Thymus (tissue), 11 donors: Measurements from ENCODE around the gene RIPK3. TPM values are rescaled to one million over a fixed set of nuclear protein-coding genes. Genes with fewer than 3 reads are reported as not detected.

Source experiments
- DNase-seq, 9 donors: peaks; one replicate each; pipeline ENCODE4 v3.0.0-alpha.2; 2013; ENCODE audit warnings: low spot score in 9 of 9, low read depth in 6 of 9, missing footprints in 1 of 9
- H3K27ac ChIP-seq, 2 donors: one replicate each; pipeline ENCODE4 v1.5.1; 2013; ENCODE audit warnings: control low read depth in 1 of 2, low read depth in 1 of 2, low read length in 1 of 2, mild to moderate bottlenecking in 1 of 2, moderate library complexity in 1 of 2
- H3K27me3 ChIP-seq, 2 donors: one replicate each; pipeline ENCODE4 v1.5.1; 2013; ENCODE audit warnings: low read length in 1 of 2; ENCODE audit not compliant: control insufficient read depth in 2 of 2, insufficient read depth in 1 of 2
- H3K36me3 ChIP-seq, 2 donors: one replicate each; pipeline ENCODE4 v1.5.1; 2013; ENCODE audit warnings: low read length in 1 of 2, mild to moderate bottlenecking in 1 of 2, moderate library complexity in 1 of 2; ENCODE audit not compliant: control insufficient read depth in 2 of 2, insufficient read depth in 2 of 2
- H3K4me1 ChIP-seq, 2 donors: one replicate each; pipeline ENCODE4 v1.5.1; 2013; ENCODE audit warnings: low read length in 2 of 2; ENCODE audit not compliant: control insufficient read depth in 2 of 2, insufficient read depth in 2 of 2
- H3K4me3 ChIP-seq, 2 donors: one replicate each; pipeline ENCODE4 v1.5.1; 2013; ENCODE audit warnings: low read length in 2 of 2, control low read depth in 1 of 2, mild to moderate bottlenecking in 1 of 2
- H3K9me3 ChIP-seq, 2 donors: one replicate each; pipeline ENCODE4 v1.5.1; 2013; ENCODE audit warnings: low read length in 1 of 2, mild to moderate bottlenecking in 1 of 2; ENCODE audit not compliant: control insufficient read depth in 2 of 2, insufficient read depth in 1 of 2
- WGBS: extraction: QIAGEN DNeasy Blood & Tissue Kit; methylation state at CpG from one replicate; pipeline ENCODE4 v1.1.7; 2013; 5-methylcytosine and 5-hydroxymethylcytosine counted together
- polyA plus RNA-seq: library from polyadenylated mRNA; stranded (reverse); fragments of 200-250 nt; gene quantifications from one replicate; pipeline ENCODE4 v1.2.3, GENCODE V29; 2013
- total RNA-seq: library from RNA; stranded (reverse); fragments of 120-200 nt; gene quantifications from one replicate; pipeline ENCODE4 v1.2.4, GENCODE V29; 2013
- donor health status: healthy.

RIPK3 gene
- total and polyA plus RNA-seq, 2 donors: 10.9 to 15.2 TPM

DNA sequence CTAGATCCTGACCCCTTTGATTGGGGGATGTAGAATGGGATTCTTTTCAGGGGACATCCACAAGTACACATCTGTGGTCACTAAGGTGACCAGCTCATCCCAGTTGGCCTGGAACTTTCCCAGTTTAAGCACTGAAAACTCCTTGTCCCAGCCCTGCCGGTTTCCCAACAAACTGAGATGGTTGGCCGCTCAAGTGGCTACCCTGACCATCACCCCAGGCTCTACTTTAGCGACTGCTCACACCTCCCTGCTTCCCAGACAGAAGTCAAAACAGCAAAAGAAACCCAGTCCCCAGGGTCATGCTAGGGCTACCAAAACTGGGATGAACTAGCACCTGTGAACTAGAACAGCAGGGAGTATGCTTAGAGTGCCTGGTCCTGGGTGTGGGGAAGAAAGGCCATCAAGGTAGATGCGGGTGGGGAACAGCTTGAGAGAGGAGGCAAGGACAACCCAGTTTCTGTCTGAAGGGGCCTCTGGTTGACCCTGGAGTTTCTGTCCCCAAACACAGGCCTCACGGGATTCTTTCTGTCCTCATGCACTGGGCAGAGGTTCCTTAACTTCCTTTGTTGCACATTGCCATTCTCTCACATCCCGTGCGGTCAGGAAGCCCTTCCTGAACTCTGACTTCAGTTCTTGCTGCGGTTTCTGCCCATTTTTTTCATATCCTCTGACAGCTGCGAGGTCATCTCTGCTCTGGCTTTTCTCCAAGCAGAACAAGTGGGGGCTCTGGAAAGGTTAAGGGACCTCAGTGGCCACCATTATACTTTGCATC, 26.9 kb downstream of the RIPK3 start:
- H3K27me3 ChIP-seq: peaks cover 0 to 5% of the 10 kb centered on the region in 2 donors
- no peaks in the 10 kb centered on the region for H3K9me3 ChIP-seq
- peaks cover 9 to 59% of the 10 kb centered on the region in 2 donors for H3K4me1 ChIP-seq
- peak overlapping the region in 1 of 2 donors; percentile 58 for H3K27ac ChIP-seq
- no peak overlapping the region for H3K4me3 ChIP-seq
- peak in 2 of 9 donors; percentile 32 to 58 for DNase-seq
- 33% methylated on average over 9 of the region's 9 CpGs for WGBS
- H3K36me3 ChIP-seq: peaks cover 0 to 10% of the 10 kb centered on the region in 2 donors

DNA sequence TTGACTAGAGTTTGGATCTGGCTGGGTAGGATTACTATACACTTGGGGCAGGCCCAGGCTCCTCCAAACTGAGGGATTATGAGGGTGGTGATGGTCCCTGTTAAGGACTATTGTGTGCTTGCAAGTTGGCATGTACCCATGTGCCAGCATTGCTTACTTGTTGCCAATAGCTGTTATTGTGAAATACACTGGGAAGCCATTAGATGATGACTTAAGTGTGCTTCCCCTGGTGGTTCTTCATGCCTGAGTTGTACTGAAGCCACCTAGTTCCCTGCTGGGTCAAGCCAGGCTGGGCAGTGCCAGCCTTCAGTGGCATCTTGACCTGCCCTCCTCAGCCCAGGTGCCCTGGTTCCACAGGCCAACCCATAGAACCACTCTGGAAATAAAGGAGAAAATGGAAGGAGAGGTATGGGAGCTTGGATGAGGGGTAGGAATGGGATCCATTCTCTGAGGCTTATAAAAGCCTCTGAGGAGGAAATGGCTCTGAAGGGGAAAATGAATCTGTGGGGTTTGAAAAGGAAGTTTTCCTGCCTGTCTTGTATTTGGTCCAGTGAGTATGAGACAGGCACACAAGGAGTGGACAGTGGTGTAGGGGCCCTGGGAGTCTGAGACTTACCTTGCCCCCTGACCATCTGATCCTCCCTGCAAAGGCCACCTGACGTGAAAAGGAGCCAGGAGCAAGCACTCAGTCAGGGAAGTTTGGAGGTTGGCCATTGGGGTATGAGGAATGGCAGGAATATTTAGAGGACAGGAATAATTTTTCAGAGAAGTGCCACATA, 27.8 kb downstream of the RIPK3 start:
- peaks cover 9 to 62% of the 10 kb centered on the region in 2 donors for H3K4me1 ChIP-seq
- H3K9me3 ChIP-seq: no peaks in the 10 kb centered on the region
- peaks cover 0 to 5% of the 10 kb centered on the region in 2 donors for H3K27me3 ChIP-seq
- H3K27ac ChIP-seq: peak overlapping the region in 1 of 2 donors; percentile 46
- DNase-seq: no peak
- peak overlapping the region in 1 of 2 donors; percentile 37 for H3K4me3 ChIP-seq
- WGBS: 100% methylated on average over 1 of the region's 1 CpG
- peaks cover 8 to 19% of the 10 kb centered on the region in 2 donors for H3K36me3 ChIP-seq

DNA sequence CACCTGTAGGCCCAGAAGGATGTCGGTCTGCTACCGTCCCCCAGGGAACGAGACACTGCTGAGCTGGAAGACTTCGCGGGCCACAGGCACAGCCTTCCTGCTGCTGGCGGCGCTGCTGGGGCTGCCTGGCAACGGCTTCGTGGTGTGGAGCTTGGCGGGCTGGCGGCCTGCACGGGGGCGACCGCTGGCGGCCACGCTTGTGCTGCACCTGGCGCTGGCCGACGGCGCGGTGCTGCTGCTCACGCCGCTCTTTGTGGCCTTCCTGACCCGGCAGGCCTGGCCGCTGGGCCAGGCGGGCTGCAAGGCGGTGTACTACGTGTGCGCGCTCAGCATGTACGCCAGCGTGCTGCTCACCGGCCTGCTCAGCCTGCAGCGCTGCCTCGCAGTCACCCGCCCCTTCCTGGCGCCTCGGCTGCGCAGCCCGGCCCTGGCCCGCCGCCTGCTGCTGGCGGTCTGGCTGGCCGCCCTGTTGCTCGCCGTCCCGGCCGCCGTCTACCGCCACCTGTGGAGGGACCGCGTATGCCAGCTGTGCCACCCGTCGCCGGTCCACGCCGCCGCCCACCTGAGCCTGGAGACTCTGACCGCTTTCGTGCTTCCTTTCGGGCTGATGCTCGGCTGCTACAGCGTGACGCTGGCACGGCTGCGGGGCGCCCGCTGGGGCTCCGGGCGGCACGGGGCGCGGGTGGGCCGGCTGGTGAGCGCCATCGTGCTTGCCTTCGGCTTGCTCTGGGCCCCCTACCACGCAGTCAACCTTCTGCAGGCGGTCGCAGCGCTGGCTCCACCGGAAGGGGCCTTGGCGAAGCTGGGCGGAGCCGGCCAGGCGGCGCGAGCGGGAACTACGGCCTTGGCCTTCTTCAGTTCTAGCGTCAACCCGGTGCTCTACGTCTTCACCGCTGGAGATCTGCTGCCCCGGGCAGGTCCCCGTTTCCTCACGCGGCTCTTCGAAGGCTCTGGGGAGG, 28.9 kb downstream of the RIPK3 start, which contains the start of gene LTB4R:
TSS of gene LTB4R (plus strand) at position 857 of the 959 bp plus-strand sequence. CDS start 4,150 bp downstream, outside the sequence.
- WGBS: 11% methylated on average over 99 of the region's 99 CpGs
- peak in 5 of 9 donors; percentile 41 to 75 (median 52) for DNase-seq
- peaks cover 9 to 62% of the 10 kb centered on the region in 2 donors for H3K4me1 ChIP-seq
- H3K27ac ChIP-seq: peak within 1 kb of the TSS; percentile 12 to 83
- H3K27me3 ChIP-seq: peaks cover 0 to 5% of the 10 kb centered on the region in 2 donors
- peaks cover 19 to 30% of the 10 kb centered on the region in 2 donors for H3K36me3 ChIP-seq
- peak within 1 kb of the TSS; percentile 37 to 50 for H3K4me3 ChIP-seq
- no peaks in the 10 kb centered on the region for H3K9me3 ChIP-seq

DNA sequence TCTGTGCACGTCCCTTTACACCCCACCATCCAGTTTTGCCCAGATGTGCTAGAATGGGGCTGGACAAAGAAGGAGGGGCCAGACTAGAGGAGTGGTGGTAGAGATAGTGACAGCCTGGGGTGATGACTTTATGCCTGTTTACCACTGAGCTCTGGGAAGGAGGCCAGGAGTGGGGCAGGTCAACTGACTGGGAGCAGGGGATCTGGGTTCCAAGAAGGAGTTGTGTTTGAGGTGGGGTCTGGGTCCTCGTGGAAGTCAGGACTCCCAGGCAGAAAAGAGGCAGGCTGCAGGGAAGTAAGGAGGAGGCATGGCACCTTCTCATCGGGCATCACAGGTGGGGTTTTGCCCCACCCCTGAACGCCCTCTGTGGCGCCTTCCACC, 29.5 kb downstream of the RIPK3 start:
- Histone ChIP-seq H3K27me3 (peaks cover 0 to 5% of the 10 kb centered on the region in 2 donors), H3K27ac (peak overlapping the region; percentile 12 to 83), H3K36me3 (peaks cover 25 to 36% of the 10 kb centered on the region in 2 donors), H3K9me3 (no peaks in the 10 kb centered on the region), H3K4me1 (peaks cover 9 to 62% of the 10 kb centered on the region in 2 donors), H3K4me3 (peak overlapping the region; percentile 12 to 50)
- WGBS: 30% methylated on average over 5 of the region's 5 CpGs
- DNase-seq: no peak

DNA sequence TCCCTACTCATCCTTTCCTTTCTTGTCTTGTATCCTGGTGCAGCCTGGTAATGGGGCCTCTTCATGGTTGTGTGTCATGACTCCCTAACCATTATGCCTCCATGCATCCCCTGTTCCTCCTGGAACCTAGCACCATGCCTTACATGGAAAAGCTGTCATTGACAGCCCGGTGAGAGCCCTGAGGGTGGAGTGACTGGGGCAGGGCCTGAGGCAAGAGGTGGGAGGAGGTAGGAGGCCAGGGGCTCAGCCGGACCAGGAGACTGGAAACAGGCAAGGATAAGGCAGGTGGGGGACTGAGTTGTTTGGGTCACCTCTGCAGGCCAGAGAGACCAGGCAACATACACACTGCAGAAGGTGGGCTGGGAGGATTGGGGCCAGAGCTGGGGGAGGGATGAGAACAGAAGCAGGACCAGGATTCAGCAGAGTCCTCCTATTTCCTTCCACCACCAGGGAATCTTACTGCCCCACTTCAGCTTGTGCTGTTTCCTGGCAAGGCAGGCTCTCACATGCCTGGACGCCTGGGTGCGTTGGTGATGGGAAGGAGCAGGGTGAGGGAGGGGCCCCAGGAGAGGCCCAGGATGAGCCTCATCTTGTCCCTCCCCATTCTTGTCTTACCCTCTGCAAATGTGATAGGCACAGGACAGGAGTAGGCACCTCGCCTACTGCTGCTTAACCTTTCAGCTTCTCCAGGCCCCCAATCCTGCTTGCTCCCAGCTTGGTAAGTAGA, 30.1 kb downstream of the RIPK3 start, which contains the start of gene LTB4R2:
TSS of gene LTB4R2 (plus strand) at position 603 of the 727 bp plus-strand sequence. CDS start 525 bp downstream, outside the sequence.
- Histone ChIP-seq H3K4me3 (peak within 1 kb of the TSS; percentile 37 to 50), H3K27ac (peak within 1 kb of the TSS; percentile 52 to 83), H3K4me1 (peaks cover 9 to 62% of the 10 kb centered on the region in 2 donors), H3K27me3 (peaks cover 0 to 5% of the 10 kb centered on the region in 2 donors), H3K36me3 (peaks cover 31 to 42% of the 10 kb centered on the region in 2 donors), H3K9me3 (no peaks in the 10 kb centered on the region)
- WGBS: 90% methylated on average over 5 of the region's 5 CpGs
- DNase-seq: no peak

DNA sequence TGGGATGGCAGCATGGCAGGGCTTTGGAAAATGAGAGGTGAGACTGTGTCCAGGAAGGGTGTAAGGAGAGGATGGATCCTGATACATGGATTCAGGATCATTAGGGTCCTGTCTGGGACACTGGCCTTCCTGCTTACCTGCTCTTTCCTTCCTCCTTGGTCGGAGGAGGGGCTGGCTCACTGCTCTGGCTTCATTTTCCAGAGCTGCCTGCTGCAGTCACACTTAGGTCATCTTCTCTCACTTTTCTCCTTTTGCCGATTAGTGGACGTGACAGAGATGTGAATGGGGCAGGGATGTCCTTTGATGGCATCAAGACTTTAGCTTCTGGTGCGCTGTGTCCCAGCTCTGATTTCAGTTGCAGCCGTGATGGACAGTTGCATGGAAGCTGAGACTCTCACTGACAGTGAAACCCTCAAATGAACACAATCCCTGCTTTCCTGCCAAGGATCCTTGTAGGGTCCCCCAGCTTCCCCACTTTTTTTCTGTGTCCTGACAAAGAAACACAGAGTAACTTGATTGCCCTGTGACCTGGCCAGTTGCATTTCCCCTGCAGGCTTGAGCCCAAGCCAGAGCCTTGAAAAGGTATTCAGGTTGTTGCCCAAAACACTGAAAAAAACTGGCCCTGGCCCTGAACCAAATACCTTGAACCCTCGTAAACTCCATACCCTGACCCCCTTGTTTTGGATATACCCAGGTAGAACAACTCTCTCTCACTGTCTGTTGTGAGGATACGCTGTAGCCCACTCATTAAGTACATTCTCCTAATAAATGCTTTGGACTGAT, 31.3 kb downstream of the RIPK3 start:
- Histone ChIP-seq H3K4me1 (peaks cover 9 to 51% of the 10 kb centered on the region in 2 donors), H3K9me3 (no peaks in the 10 kb centered on the region), H3K4me3 (no peak overlapping the region), H3K27me3 (peaks cover 0 to 5% of the 10 kb centered on the region in 2 donors), H3K27ac (no peak overlapping the region), H3K36me3 (peaks cover 43 to 54% of the 10 kb centered on the region in 2 donors)
- peak in 1 of 9 donors; percentile 7 for DNase-seq
- 93% methylated on average over 7 of the region's 7 CpGs for WGBS

DNA sequence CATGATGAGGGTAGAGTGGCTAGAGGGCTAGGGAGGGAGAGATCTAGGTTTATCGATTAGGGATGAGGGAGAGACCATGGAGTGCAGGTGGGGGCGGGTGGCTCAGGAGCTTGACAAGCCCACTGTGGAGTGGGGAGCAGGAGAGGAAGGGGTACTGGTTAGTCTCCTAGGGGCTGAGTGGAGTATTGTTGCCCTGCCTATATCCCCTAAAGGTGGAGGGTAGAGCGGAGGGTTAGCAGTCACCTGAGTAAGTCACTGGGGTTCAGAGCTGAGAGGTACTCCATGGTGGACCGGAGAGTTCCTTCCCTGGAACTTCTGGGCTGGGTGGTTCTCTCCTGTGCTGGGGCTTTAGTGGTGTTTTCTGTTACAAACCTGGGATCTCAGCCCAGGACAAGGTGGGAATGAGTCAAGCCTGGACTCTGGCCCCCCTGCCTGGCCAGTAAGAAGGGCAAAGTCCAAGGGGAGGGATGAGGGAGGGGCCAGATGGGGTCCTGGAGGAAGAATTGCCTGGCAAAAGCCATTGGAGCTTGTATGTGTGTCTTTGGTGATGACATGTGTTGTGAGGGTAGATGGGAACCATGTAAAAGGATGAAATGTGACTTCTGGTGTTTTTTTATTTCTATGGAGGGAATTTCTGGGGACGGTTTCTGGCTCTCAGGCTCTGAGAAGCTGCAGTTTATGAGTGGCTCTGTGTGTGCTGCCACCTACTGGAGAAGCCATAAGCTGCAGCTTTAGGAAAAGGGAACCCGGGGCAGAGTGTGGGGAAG, 32.0 kb downstream of the RIPK3 start, which contains the start of gene CIDEB:
TSS of gene CIDEB (minus strand) at position 403 of the 767 bp plus-strand sequence. CDS start at position 284, 119 bp downstream.
- DNase-seq: peak in 2 of 9 donors; percentile 51 to 70
- no peak within 1 kb of the TSS for H3K4me3 ChIP-seq
- H3K9me3 ChIP-seq: no peaks in the 10 kb centered on the region
- peaks cover 0 to 5% of the 10 kb centered on the region in 2 donors for H3K27me3 ChIP-seq
- H3K4me1 ChIP-seq: peaks cover 9 to 44% of the 10 kb centered on the region in 2 donors
- peaks cover 50 to 61% of the 10 kb centered on the region in 2 donors for H3K36me3 ChIP-seq
- peak within 1 kb of the TSS; percentile 54 to 68 for H3K27ac ChIP-seq
- WGBS: 69% methylated on average over 6 of the region's 6 CpGs
